Cerebellar cortex (tissue), 1 donor: ENCODE data around the gene CTNNAL1.
"Not testable (repeated sequence)": the region's sequence is repeated elsewhere in the genome, so short reads cannot be mapped to it uniquely, and the experiment has no call there.

ENCODE experiments used
- DNase-seq: peaks from one replicate; pipeline ENCODE4 v3.0.0-alpha.2; 2015; ENCODE audit warnings: low spot score

Gene CTNNAL1

GRCh38 chr9:108933231-108933717 lies 80.0 kb downstream of the CTNNAL1 start:
- peak; percentile 34 for DNase-seq

- DNase-seq = no peak
Measured at GRCh38 chr9:108928386-108928785, 84.9 kb downstream of the CTNNAL1 start.

- DNase-seq = peak; percentile 62
Measured at GRCh38 chr9:108924466-108924865, 88.8 kb downstream of the CTNNAL1 start.

GRCh38 chr9:108921200-108921599 lies 92.1 kb downstream of the CTNNAL1 start:
- DNase-seq = no peak

- not testable (repeated sequence) for DNase-seq
Measured at GRCh38 chr9:108920401-108920800, 92.9 kb downstream of the CTNNAL1 start.

GRCh38 chr9:108919517-108919916 lies 93.8 kb downstream of the CTNNAL1 start:
- DNase-seq = no peak

- no peak for DNase-seq
Measured at GRCh38 chr9:108913391-108913790, 99.9 kb downstream of the CTNNAL1 start.

GRCh38 chr9:108911820-108912219 lies 101.5 kb downstream of the CTNNAL1 start:
- no peak for DNase-seq

DNA sequence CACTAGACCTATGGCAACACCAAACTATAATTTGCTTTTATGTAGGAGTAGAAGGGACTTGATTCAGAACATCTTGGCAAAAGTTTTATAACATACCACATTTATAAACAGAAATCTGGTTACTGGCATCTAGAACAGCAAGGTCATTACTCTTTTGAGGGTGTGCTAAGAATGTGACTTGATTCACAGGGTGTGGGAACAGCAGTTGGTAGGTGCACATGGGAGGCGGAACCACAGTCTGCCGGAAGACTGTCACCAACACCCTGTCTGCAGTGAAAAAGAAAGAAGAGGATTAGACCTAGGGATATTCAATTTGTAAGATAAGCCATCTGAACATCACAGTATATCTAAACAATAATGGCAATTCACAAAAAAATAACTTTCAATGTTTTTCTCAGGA lies 102.4 kb downstream of the CTNNAL1 start:
- DNase-seq = no peak

- DNase-seq = no peak
Measured at GRCh38 chr9:108910402-108910801, 102.9 kb downstream of the CTNNAL1 start.

GRCh38 chr9:108905494-108905893 lies 107.8 kb downstream of the CTNNAL1 start:
- no peak for DNase-seq

DNA sequence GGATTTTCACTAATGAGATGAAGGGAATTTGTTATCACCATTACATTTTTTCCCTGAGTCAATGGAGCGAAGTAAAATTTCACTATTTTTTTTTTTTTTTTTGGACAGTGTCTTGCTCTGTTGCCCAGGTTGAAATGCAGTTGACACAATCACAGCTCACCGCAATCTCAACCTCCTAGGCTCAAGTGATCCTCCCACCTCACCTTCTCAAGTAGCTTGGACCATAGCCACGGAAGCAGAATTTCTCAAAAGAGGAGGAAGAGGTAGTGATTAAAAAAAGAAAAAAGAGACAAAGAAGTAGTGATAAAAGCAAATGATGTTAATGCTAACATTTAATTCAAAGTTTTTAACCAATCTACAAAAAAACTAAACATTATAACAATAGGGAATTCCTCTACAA lies 109.1 kb downstream of the CTNNAL1 start:
- no peak for DNase-seq

GRCh38 chr9:108903420-108904103 lies 109.7 kb downstream of the CTNNAL1 start:
- no peak for DNase-seq

GRCh38 chr9:108900176-108900575 lies 113.1 kb downstream of the CTNNAL1 start:
- no peak for DNase-seq

GRCh38 chr9:108899023-108899695 lies 114.1 kb downstream of the CTNNAL1 start:
- DNase-seq = not testable (repeated sequence)

GRCh38 chr9:108897324-108898096 lies 115.8 kb downstream of the CTNNAL1 start:
- no peak for DNase-seq

DNA sequence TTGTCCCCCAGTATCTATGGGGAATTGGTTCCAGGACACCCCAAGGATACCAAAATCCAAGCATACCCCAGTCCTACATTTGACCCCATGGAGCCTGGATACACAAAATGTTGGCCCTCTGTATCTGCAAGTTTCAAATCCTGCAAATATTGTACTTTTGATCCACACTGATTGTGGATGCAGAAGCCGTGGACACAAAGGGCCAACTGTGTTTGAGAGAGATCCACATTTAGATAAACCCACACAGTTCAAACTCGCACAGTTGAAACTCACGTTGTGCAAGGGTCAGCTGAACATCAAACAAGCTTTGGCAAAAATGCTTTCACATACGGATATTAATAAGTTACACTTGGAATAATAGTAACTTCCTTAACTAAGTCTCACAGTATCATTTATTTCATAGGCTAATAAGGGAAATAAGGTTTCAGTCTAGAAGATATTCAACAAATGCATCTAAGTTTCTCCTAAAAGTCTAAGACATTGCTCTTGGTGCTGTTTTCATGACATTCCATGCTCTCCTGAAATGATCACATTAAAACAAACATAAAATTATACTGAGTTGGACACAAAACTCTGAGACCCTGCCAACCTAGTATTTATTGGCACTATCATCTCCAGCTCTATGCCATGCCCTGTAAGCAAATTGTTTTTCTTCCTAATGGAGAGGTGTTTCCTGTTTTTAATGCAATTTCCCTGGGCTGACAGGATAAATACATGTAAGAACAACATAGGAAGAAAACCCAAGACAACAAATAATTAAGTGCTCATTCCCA lies 118.9 kb downstream of the CTNNAL1 start:
- no peak for DNase-seq
